ENCODE data around the gene SCARF1.

The SCARF1 gene

GRCh38 chr17:1597861-1598342 is 47.6 kb downstream of the SCARF1 start:
- DNase-seq = no peak

- DNase-seq = no peak
Measured at GRCh38 chr17:1593630-1593931, 52.0 kb downstream of the SCARF1 start.

- peak; percentile 70 for DNase-seq
Measured at GRCh38 chr17:1592751-1593629, 52.5 kb downstream of the SCARF1 start.

GRCh38 chr17:1591474-1592090 is 54.0 kb downstream of the SCARF1 start:
- no peak for DNase-seq

- no peak for DNase-seq
Measured at GRCh38 chr17:1590747-1591473, 54.6 kb downstream of the SCARF1 start.

GRCh38 chr17:1590029-1590746 is 55.3 kb downstream of the SCARF1 start:
- no peak for DNase-seq

- DNase-seq = no peak
Measured at GRCh38 chr17:1588821-1589585, 56.5 kb downstream of the SCARF1 start.

- no peak for DNase-seq
Measured at GRCh38 chr17:1584167-1584566, 61.4 kb downstream of the SCARF1 start.
